Activated gamma-delta T cell (primary cell): ENCODE data around the gene HPCAL1.

ENCODE experiments used
- DNase-seq: peaks from one replicate; lab custom pipeline; 2025; lab: John Stamatoyannopoulos, UW

Gene HPCAL1

GRCh38 chr2:10303694-10304378 is 1.1 kb downstream of the HPCAL1 start:
- DNase-seq, result peak; percentile 36

DNA sequence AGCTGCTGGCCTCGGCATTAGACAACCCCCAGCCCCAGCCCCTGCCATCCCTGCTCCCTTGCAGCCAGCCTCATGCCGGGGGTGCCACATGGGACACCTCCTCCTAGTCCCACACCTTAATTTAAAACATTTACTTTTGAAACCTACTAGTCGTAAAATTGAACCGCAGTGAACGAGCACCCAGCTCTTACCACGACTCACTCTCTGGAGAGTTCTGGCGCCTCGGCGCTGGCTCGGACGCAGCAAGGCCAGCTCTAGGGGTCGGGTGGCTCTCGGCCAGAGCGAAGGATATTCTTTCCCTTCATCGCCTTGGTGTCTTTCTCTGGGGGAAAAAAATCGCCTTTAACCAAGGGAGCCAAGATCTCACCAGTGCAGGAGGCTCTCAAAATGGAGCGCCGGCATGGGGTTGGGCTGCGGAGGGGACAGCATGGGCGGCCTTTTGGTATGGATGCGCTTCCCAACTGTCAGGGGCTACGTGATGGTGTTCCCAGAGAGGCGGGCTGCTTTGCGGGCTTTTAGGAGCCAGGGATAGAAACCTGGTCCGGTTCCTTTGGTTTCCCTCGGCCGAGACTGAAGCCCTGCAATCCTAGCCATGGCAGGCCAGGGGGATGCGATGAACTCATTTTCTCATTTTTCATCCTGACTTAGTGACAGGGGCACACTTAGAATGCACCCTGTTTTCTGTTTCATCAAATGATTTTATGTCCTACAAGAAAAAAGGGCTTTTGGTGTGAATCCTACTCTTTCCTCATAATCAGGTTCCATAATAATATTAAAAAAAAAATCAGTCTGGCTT is 2.0 kb downstream of the HPCAL1 start:
- DNase-seq, result no peak

DNA sequence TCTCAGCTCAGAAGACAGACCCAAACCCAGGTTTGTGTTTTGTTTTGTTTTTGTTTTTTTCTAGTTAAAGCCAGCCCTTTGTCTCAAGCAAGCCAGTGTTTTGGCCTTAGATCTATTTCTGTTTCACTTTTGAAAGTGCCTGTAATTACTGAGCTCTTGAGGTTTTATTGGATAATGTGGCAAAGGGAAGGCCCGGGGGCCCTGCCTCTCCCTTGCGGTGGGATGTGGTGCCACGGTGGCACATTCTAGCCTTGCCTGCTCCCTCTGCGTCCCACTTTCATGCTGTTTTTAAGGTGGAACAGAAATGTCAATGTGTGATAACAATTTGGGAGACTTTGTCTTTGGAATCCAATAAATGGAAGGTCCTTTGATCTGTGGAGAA is 2.5 kb downstream of the HPCAL1 start:
- peak; percentile 24 for DNase-seq

GRCh38 chr2:10305715-10306114 is 3.0 kb downstream of the HPCAL1 start:
- no peak for DNase-seq

GRCh38 chr2:10306901-10307463 is 4.3 kb downstream of the HPCAL1 start:
- no peak for DNase-seq

- DNase-seq, result no peak
These were observed 5.0 kb downstream of the HPCAL1 start for GRCh38 chr2:10307561-10308156.

GRCh38 chr2:10308866-10309265 is 6.2 kb downstream of the HPCAL1 start:
- no peak for DNase-seq

- DNase-seq, result no peak
These were observed 6.6 kb downstream of the HPCAL1 start for GRCh38 chr2:10309286-10309685.

- no peak for DNase-seq
These were observed 7.7 kb downstream of the HPCAL1 start for GRCh38 chr2:10310309-10310888.

- DNase-seq, result no peak
These were observed 9.0 kb downstream of the HPCAL1 start for GRCh38 chr2:10311736-10312135.

DNA sequence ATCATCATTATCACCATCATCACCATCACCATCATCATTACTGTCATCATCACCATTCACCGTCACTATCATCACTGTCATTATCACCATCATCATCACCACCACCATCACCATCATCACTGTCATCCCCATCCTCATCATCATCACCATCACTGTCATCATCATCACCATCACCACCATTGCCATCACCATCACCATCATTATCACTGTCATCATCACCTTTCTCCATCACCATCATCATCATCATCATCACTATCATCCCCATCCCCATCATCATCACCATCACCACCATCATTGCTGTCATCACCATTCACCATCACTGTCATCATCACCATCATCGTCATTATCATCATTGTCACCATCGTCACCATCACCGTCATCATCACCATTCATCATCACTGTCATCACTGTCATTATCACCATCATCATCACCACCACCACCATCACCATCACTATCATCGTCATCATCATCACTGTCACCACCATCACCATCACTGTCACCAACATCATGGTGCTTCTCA is 9.8 kb downstream of the HPCAL1 start:
- DNase-seq, result no peak

DNA sequence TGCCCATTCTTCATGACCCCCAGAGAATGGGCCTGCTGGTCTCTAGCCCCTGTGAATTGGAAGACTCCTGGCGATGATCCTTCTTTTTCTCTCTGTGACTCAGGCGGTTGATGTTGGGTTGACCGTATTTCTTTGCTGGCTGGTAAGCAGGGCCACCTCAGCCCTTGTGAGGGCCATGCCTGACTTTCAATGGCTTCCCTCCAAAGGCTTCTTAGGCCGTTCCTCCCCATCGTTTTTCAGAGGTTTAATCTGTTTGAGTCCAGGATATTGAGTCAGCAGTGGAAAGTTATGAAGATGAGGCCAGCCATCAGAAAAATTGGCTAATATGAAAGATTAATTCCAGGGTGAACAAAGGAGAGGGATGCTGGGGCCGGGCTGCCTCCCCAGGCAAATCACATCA is 13.6 kb downstream of the HPCAL1 start:
- DNase-seq, result no peak

DNA sequence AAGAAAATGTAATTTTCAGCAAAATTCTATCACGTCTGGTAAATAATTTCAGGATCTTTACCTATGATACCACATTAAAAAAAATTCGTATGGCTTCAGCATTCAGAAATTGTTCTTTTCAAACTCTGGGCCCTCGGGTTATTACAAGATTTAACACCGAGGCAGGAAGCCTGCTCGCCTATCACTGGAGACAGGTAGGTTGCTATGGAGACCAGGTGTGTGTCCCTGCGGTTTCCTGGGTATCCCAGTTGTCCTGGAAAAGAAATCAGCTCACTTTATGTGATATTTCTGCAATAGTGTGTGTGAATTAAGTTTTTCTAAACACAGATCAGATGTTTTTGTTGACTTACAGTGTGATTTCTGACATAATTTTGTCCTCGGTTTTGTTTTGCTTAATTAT is 14.2 kb downstream of the HPCAL1 start:
- no peak for DNase-seq

GRCh38 chr2:10317646-10318045 is 14.9 kb downstream of the HPCAL1 start:
- no peak for DNase-seq

DNA sequence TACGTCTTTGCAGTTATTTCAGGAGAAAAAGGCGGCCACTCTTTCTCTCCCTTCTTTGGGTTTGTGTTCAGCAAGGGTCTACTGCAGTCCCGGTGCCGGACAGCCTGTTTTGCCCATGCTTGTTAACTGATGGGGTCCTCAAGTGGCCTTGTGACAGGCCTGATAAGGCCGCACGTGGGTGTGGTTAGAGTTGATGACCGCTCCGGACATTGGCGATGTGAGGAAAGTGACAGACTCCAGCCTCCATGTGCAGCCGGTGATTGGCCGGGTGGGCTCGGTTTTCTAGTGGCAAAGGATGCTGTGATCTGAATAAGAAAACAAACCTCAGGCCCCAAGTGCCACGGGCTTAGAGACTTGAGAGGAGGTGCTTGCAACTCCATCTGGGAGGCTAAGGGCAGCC is 15.6 kb downstream of the HPCAL1 start:
- DNase-seq, result no peak

DNA sequence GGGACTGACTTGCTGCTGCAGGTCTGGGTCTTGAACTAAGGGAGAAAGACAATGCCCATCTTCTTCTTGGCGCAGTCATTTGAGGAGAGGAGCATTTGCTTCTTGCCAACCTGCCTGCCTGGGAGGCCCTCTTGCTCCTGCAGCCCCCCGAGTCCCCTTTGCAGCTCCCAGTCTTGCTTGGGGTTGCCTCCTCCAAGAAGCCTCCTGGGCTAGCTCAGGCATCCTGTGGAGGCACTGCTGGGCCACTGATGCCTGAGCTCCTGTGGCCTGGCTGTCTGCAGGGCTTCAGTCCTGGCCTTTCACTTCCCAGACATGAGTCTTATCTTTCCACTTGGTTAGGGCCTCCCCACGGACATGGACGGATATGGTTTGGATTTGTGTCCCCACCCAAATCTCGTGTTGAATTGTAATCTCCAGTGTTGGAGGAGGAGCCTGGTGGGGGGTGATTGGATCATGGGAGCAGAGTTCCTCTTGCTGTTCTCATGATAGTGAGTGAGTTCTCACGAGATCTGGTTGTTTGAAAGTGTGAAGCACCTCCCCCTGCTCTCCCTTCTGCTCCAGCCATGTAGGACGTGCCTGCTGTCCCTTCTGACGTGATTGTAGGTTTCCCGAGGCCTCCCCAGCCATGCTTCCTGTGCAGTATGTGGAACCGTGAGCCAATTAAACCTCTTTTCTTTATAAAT is 17.3 kb downstream of the HPCAL1 start:
- no peak for DNase-seq

DNA sequence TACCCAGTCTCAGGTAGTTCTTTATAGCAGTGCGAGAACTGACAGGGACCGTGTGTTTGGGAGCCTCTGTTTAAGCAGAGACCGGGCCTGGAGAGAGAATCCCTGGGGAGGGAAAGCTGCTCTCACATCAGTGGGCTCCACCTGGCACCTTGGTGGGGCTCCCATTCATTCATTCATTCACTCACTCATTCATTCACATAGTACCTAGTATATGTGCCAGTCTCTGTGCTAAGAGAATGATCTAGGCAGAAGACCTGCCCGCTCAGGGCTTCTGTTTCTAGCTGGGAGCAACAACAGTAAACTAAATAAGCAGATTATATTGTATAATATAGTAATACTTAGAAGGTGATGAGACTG is 17.8 kb downstream of the HPCAL1 start:
- no peak for DNase-seq

GRCh38 chr2:10320933-10321332 is 18.2 kb downstream of the HPCAL1 start:
- DNase-seq, result no peak

GRCh38 chr2:10321622-10322021 is 18.9 kb downstream of the HPCAL1 start:
- no peak for DNase-seq

- DNase-seq, result no peak
These were observed 19.8 kb downstream of the HPCAL1 start for GRCh38 chr2:10322481-10322880.

- DNase-seq, result no peak
These were observed 20.3 kb downstream of the HPCAL1 start for GRCh38 chr2:10322973-10323372.

GRCh38 chr2:10323535-10323934 is 20.8 kb downstream of the HPCAL1 start:
- no peak for DNase-seq
